OCI-LY1 (cell line): ENCODE results near the gene TNFAIP8L2.
A peak's percentile ranks its signal among the peaks of the same experiment; 100 is the strongest.

Source experiments
- H2AFZ ChIP-seq: fragments of 200-600 bp; sonication (generic), shearing (Covaris generic); 2 replicates; pipeline ENCODE4 v1.6.0; 2014; ENCODE audit warnings: antibody characterized with exemption, mild to moderate bottlenecking, low read length
- H3F3A ChIP-seq: fragments of 200-600 bp; sonication (generic), shearing (Covaris generic); 2 replicates; pipeline ENCODE4 v1.6.0; 2014; ENCODE audit warnings: mild to moderate bottlenecking, antibody characterized with exemption, low read length, moderate library complexity; ENCODE audit not compliant: insufficient read depth
- H3K27ac ChIP-seq: fragments of 200-600 bp; sonication (generic); 2 replicates; pipeline ENCODE4 v1.5.1; 2014; ENCODE audit warnings: low read length, mixed run types, mild to moderate bottlenecking, low read depth; ENCODE audit not compliant: poor library complexity, severe bottlenecking
- H3K27me3 ChIP-seq: fragments of 200-600 bp; sonication (generic); 2 replicates; pipeline ENCODE4 v1.6.0; 2014; ENCODE audit warnings: antibody characterized with exemption, mild to moderate bottlenecking, low read length, moderate library complexity; ENCODE audit not compliant: insufficient read depth
- H3K36me3 ChIP-seq: fragments of 200-600 bp; sonication (generic); 2 replicates; pipeline ENCODE4 v1.6.1; 2014; ENCODE audit warnings: mild to moderate bottlenecking, antibody characterized with exemption, low read length, moderate library complexity, mixed read lengths; ENCODE audit not compliant: insufficient read depth
- H3K4me1 ChIP-seq: fragments of 200-600 bp; sonication (generic); 2 replicates; pipeline ENCODE4 v1.5.1; 2014; ENCODE audit warnings: mild to moderate bottlenecking, low read length, moderate library complexity; ENCODE audit not compliant: insufficient read depth, severe bottlenecking
- H3K4me2 ChIP-seq: fragments of 200-600 bp; sonication (generic), shearing (Covaris generic); 2 replicates; pipeline ENCODE4 v1.6.1; 2014; ENCODE audit warnings: low read length
- H3K4me3 ChIP-seq: fragments of 200-600 bp; sonication (generic); 2 replicates; pipeline ENCODE4 v1.5.1; 2014; ENCODE audit warnings: low read length, low read depth, mild to moderate bottlenecking, mixed read lengths; ENCODE audit not compliant: poor library complexity, severe bottlenecking
- H3K79me2 ChIP-seq: fragments of 200-600 bp; shearing (Covaris generic); 2 replicates; pipeline ENCODE4 v1.6.1; 2016; ENCODE audit warnings: mixed run types, low read length, mixed read lengths; ENCODE audit not compliant: insufficient read depth
- H3K9ac ChIP-seq: fragments of 200-600 bp; sonication (generic), shearing (Covaris generic); 2 replicates; pipeline ENCODE4 v1.6.1; 2014; ENCODE audit warnings: mild to moderate bottlenecking, low read length, mixed read lengths
- H3K9me2 ChIP-seq: fragments of 200-600 bp; sonication (generic), shearing (Covaris generic); 2 replicates; pipeline ENCODE4 v1.6.1; 2014; ENCODE audit warnings: low read depth, mild to moderate bottlenecking, low read length, mixed read lengths
- H3K9me3 ChIP-seq: fragments of 200-600 bp; shearing (Covaris generic); 2 replicates; pipeline ENCODE4 v1.6.1; 2014; ENCODE audit warnings: low read length, mixed read lengths
- H4K20me1 ChIP-seq: fragments of 200-600 bp; sonication (generic), shearing (Covaris generic); 2 replicates; pipeline ENCODE4 v1.6.0; 2016; ENCODE audit warnings: mild to moderate bottlenecking, low read length; ENCODE audit not compliant: insufficient read depth
- CTCF ChIP-seq: fragments of 200-600 bp; sonication (generic), shearing (Covaris generic); IDR thresholded peaks from 2 replicates; pipeline ENCODE4 v1.5.1; 2017; ENCODE audit warnings: mild to moderate bottlenecking, antibody characterized with exemption, low read length, moderate library complexity, mixed read lengths
- EZH2 ChIP-seq: fragments of 200-600 bp; sonication (generic), shearing (Covaris generic); IDR thresholded peaks from 2 replicates; pipeline ENCODE4 v1.8.0; 2017; ENCODE audit warnings: borderline replicate concordance, mixed run types, mild to moderate bottlenecking, antibody characterized with exemption, low read length, moderate library complexity, mixed read lengths

Gene TNFAIP8L2

GRCh38 chr1:151189637-151190445 lies 33.4 kb downstream of the TNFAIP8L2 start, which contains the start of gene VPS72:
TSS of gene VPS72 (minus strand) at chr1:151190197. CDS start at chr1:151190121, 76 bp downstream.
- peak within 1 kb of the TSS; percentile 52 for H3K27ac ChIP-seq
- peaks cover 7% of the 10 kb centered on the region for H3K79me2 ChIP-seq
- H3K27me3 ChIP-seq, result no peaks in the 10 kb centered on the region; the same call in 1 of the 2 replicates
- no peaks in the 10 kb centered on the region for H4K20me1 ChIP-seq
- H2AFZ ChIP-seq, result no peak within 1 kb of the TSS
- H3F3A ChIP-seq, result peaks cover 8% of the 10 kb centered on the region; the same call in 1 of the 2 replicates
- peaks cover 12% of the 10 kb centered on the region for H3K36me3 ChIP-seq
- H3K9me3 ChIP-seq, result no peaks in the 10 kb centered on the region
- H3K9me2 ChIP-seq, result no peaks in the 10 kb centered on the region
- peak within 1 kb of the TSS; percentile 90 for H3K4me3 ChIP-seq
- H3K4me2 ChIP-seq, result peak within 1 kb of the TSS; percentile 87
- TF ChIP-seq EZH2, result no peak
- TF ChIP-seq CTCF, result no peak
- H3K4me1 ChIP-seq, result peaks cover 16% of the 10 kb centered on the region
- peak within 1 kb of the TSS; percentile 90 for H3K9ac ChIP-seq

- H3K4me1 ChIP-seq, result peaks cover 30% of the 10 kb centered on the region
Measured at GRCh38 chr1:151192047-151192446, 35.6 kb downstream of the TNFAIP8L2 start.

GRCh38 chr1:151193304-151193703 lies 36.9 kb downstream of the TNFAIP8L2 start:
- no peak overlapping the region for H3K27ac ChIP-seq
- H3K36me3 ChIP-seq, result no peaks in the 10 kb centered on the region
- no peak overlapping the region for H3K4me2 ChIP-seq
- peaks cover 35% of the 10 kb centered on the region for H3K4me1 ChIP-seq
- TF ChIP-seq EZH2 (no peak), CTCF (no peak)
- no peak overlapping the region for H2AFZ ChIP-seq
- no peak overlapping the region for H3K4me3 ChIP-seq
- H3K27me3 ChIP-seq, result no peaks in the 10 kb centered on the region; the same call in 1 of the 2 replicates
- no peaks in the 10 kb centered on the region for H3K9me2 ChIP-seq
- peaks cover 7% of the 10 kb centered on the region for H3K79me2 ChIP-seq
- H4K20me1 ChIP-seq, result no peaks in the 10 kb centered on the region
- H3K9me3 ChIP-seq, result no peaks in the 10 kb centered on the region
- H3K9ac ChIP-seq, result no peak overlapping the region
- peaks cover 8% of the 10 kb centered on the region; the same call in 1 of the 2 replicates for H3F3A ChIP-seq

More at GRCh38 chr1:151192047-151192446, 35.6 kb downstream of the TNFAIP8L2 start:
- no peak overlapping the region for H3K27ac ChIP-seq
- H3K4me2 ChIP-seq, result no peak overlapping the region
- no peaks in the 10 kb centered on the region; the same call in 1 of the 2 replicates for H3K27me3 ChIP-seq
- H3F3A ChIP-seq, result peaks cover 8% of the 10 kb centered on the region; the same call in 1 of the 2 replicates
- H3K36me3 ChIP-seq, result no peaks in the 10 kb centered on the region
- H3K4me3 ChIP-seq, result no peak overlapping the region
- no peak overlapping the region for H2AFZ ChIP-seq
- H3K79me2 ChIP-seq, result peaks cover 7% of the 10 kb centered on the region
- TF ChIP-seq EZH2 (no peak), CTCF (no peak)
- H3K9me3 ChIP-seq, result no peaks in the 10 kb centered on the region
- no peaks in the 10 kb centered on the region for H4K20me1 ChIP-seq
- no peaks in the 10 kb centered on the region for H3K9me2 ChIP-seq
- no peak overlapping the region for H3K9ac ChIP-seq
